ENCODE measurements around the gene CNBD2. TPM values are rescaled to one million over a fixed set of nuclear protein-coding genes. Genes with fewer than 3 reads are reported as not detected.

Gene CNBD2
- total and polyA plus RNA-seq, 2 donors (not counting 1 experiment from before 2014, with no cell fraction given): 8.5 to 19.2 TPM

- Mint-ChIP-seq H3K9me3 (ENCODE audit: insufficient read depth) (no peaks in the 10 kb centered on the region), H3K4me1 (no peaks in the 10 kb centered on the region), H3K27me3 (peaks cover 4% of the 10 kb centered on the region), H3K4me3 (no peak overlapping the region), H3K27ac (no peak overlapping the region)
- intact Hi-C loops (cut with micrococcal nuclease): no loop called here
- POLR2A ChIA-PET: no interaction called here
- Histone ChIP-seq H3K4me2 (replicated peaks; ENCODE audit: low read depth, low read length, poor library complexity, severe bottlenecking) (no peak overlapping the region), H4K20me1 (ENCODE audit: control insufficient read depth, insufficient read depth, low read length, poor library complexity, severe bottlenecking) (no peaks in the 10 kb centered on the region), H3K9ac (ENCODE audit: low read length) (no peak overlapping the region), H3K4me3 (ENCODE audit: control extremely low read depth in 1 of 5, extremely low read depth in 1 of 5, insufficient read depth in 1 of 5, low read depth in 2 of 5, low read length in 4 of 5) (no peak overlapping the region), H3K9me3 (ENCODE audit: control extremely low read depth in 1 of 3, control insufficient read depth in 2 of 3, insufficient read depth in 1 of 3, low read length in 2 of 3) (peaks cover 0 to 2% (median 0%) of the 10 kb centered on the region in 3 donors), H3K36me3 (replicated peaks in 1 of 2; ENCODE audit: control extremely low read depth in 1 of 2, control insufficient read depth in 1 of 2, extremely low read depth in 1 of 2, insufficient read depth in 2 of 2, low read length in 1 of 2) (no peaks in the 10 kb centered on the region), H3K27ac (ENCODE audit: low read length in 2 of 2) (no peak overlapping the region), H3K79me2 (ENCODE audit: control insufficient read depth, insufficient read depth, low read length) (no peaks in the 10 kb centered on the region), H2AFZ (ENCODE audit: insufficient read depth, low read depth, low read length, poor library complexity, severe bottlenecking) (no peak overlapping the region), H3K4me1 (ENCODE audit: control insufficient read depth in 2 of 2, insufficient read depth in 2 of 2, low read length in 2 of 2) (no peaks in the 10 kb centered on the region), H3K27me3 (replicated peaks in 1 of 4; ENCODE audit: control extremely low read depth in 1 of 4, control insufficient read depth in 3 of 4, insufficient read depth in 4 of 4, low read length in 3 of 4) (no peaks in the 10 kb centered on the region)
- TF ChIP-seq EZH2 (IDR thresholded peaks at IDR 0.05; ENCODE audit: borderline replicate concordance, insufficient read depth, low read depth, low read length, poor library complexity, severe bottlenecking): no peak
- TF ChIP-seq CTCF (IDR thresholded peaks at IDR 0.05): no peak
- CTCF ChIA-PET: interaction anchor here (1.0 kb wide), 1 partner anchor 164 kb away, joined by 3 read pairs; no protein-coding TSS in a partner anchor
- WGBS (ENCODE audit: insufficient coverage): 86% methylated on average over 4 of the region's 4 CpGs
- no peak for ATAC-seq (ENCODE audit: low read depth)
- no peak for DNase-seq
Measured at GRCh38 chr20:35974256-35974655, 5.9 kb downstream of the CNBD2 start.

- DNase-seq (no peak), ATAC-seq (ENCODE audit: low read depth) (no peak)
- Histone ChIP-seq H4K20me1 (ENCODE audit: control insufficient read depth, insufficient read depth, low read length, poor library complexity, severe bottlenecking) (no peaks in the 10 kb centered on the region), H3K36me3 (replicated peaks in 1 of 2; ENCODE audit: control extremely low read depth in 1 of 2, control insufficient read depth in 1 of 2, extremely low read depth in 1 of 2, insufficient read depth in 2 of 2, low read length in 1 of 2) (no peaks in the 10 kb centered on the region), H3K4me1 (ENCODE audit: control insufficient read depth in 2 of 2, insufficient read depth in 2 of 2, low read length in 2 of 2) (no peaks in the 10 kb centered on the region), H2AFZ (ENCODE audit: insufficient read depth, low read depth, low read length, poor library complexity, severe bottlenecking) (no peak overlapping the region), H3K4me2 (replicated peaks; ENCODE audit: low read depth, low read length, poor library complexity, severe bottlenecking) (no peak overlapping the region), H3K27me3 (replicated peaks in 1 of 4; ENCODE audit: control extremely low read depth in 1 of 4, control insufficient read depth in 3 of 4, insufficient read depth in 4 of 4, low read length in 3 of 4) (no peaks in the 10 kb centered on the region), H3K27ac (ENCODE audit: low read length in 2 of 2) (no peak overlapping the region), H3K9ac (ENCODE audit: low read length) (no peak overlapping the region), H3K4me3 (ENCODE audit: control extremely low read depth in 1 of 5, extremely low read depth in 1 of 5, insufficient read depth in 1 of 5, low read depth in 2 of 5, low read length in 4 of 5) (no peak overlapping the region), H3K79me2 (ENCODE audit: control insufficient read depth, insufficient read depth, low read length) (no peaks in the 10 kb centered on the region), H3K9me3 (ENCODE audit: control extremely low read depth in 1 of 3, control insufficient read depth in 2 of 3, insufficient read depth in 1 of 3, low read length in 2 of 3) (peaks cover 0 to 2% (median 0%) of the 10 kb centered on the region in 3 donors)
- ChIA-PET CTCF (interaction anchor here (0.8 to 1.5 kb wide), 2 partner anchors 11 to 15 kb away, joined by 3 read pairs; no protein-coding TSS in a partner anchor), POLR2A (no interaction called here)
- Mint-ChIP-seq H3K9me3 (ENCODE audit: insufficient read depth) (no peaks in the 10 kb centered on the region), H3K27ac (no peak overlapping the region), H3K4me1 (no peaks in the 10 kb centered on the region), H3K4me3 (no peak overlapping the region), H3K27me3 (peaks cover 4% of the 10 kb centered on the region)
- intact Hi-C loops (cut with micrococcal nuclease): no loop called here
- WGBS (ENCODE audit: insufficient coverage): 86% methylated on average over 7 of the region's 9 CpGs
- TF ChIP-seq CTCF (IDR thresholded peaks at IDR 0.05) (no peak), EZH2 (IDR thresholded peaks at IDR 0.05; ENCODE audit: borderline replicate concordance, insufficient read depth, low read depth, low read length, poor library complexity, severe bottlenecking) (no peak)
Measured at GRCh38 chr20:35975576-35976373, 7.4 kb downstream of the CNBD2 start.

Measured in B cell (primary cell).